IMR-90 (cell line): ENCODE results near the gene STRA6. TPM values are rescaled to one million over a fixed set of nuclear protein-coding genes. Genes with fewer than 3 reads are reported as not detected.

ENCODE experiments used
- ELK1 ChIP-seq: fragments of 150-350 bp; IDR thresholded peaks from 2 replicates; pipeline ENCODE4 v1.6.1; 2016; ENCODE audit warnings: low read depth, mild to moderate bottlenecking, low read length, moderate library complexity, borderline replicate concordance
- FOS ChIP-seq: fragments of 150-350 bp; IDR thresholded peaks from 2 replicates; pipeline ENCODE4 v1.6.1; 2016; ENCODE audit warnings: low read depth, low read length
- MAZ ChIP-seq: IDR thresholded peaks from 2 replicates; pipeline ENCODE4 v1.6.1; 2012; ENCODE audit warnings: low read depth, mild to moderate bottlenecking, low read length, improper control_type of control experiment, moderate library complexity, borderline replicate concordance
- NFE2L2 ChIP-seq: fragments of 150-350 bp; IDR thresholded peaks from 2 replicates; pipeline ENCODE4 v1.6.1; 2016; ENCODE audit warnings: low read depth, mild to moderate bottlenecking, low read length
- SMC3 ChIP-seq: fragments of 150-350 bp; IDR thresholded peaks from 2 replicates; pipeline ENCODE4 v1.6.1; 2016; ENCODE audit warnings: low read depth, mild to moderate bottlenecking, antibody characterized with exemption, low read length, moderate library complexity
- USF2 ChIP-seq: fragments of 150-350 bp; IDR thresholded peaks from 2 replicates; pipeline ENCODE4 v1.6.1; 2017; ENCODE audit warnings: mild to moderate bottlenecking, antibody characterized with exemption, low read length, low read depth
- polyA plus RNA-seq, 3 experiments: library from polyadenylated mRNA; depleted of rRNA; stranded (reverse); fragments of >200 nt; gene quantifications; 2 replicates each; pipeline ENCODE4 v1.2.3, GENCODE V29; 2012; ENCODE audit warnings: low replicate concordance in 1 of 3
- total RNA-seq: library from RNA; depleted of rRNA; stranded (reverse); fragments of >200 nt; gene quantifications from 2 replicates; pipeline ENCODE4 v1.2.3, GENCODE V29; 2012

Gene STRA6
- total and polyA plus RNA-seq, 2 of the 4 experiments (the other 2 are of a cell fraction), result 0.17 TPM; not detected in 1

GRCh38 chr15:74202452-74203401, at the start of gene STRA6 (continued):
- no peak for TF ChIP-seq USF2
- TF ChIP-seq MAZ, result no peak
- no peak for TF ChIP-seq ELK1
- TF ChIP-seq SMC3, result no peak
- no peak for TF ChIP-seq FOS
- TF ChIP-seq NFE2L2, result no peak
